Measurements from ENCODE around the gene SLC35E1. TPM values are rescaled to one million over a fixed set of nuclear protein-coding genes. Genes with fewer than 3 reads are reported as not detected.

SLC35E1 gene
- total and polyA plus RNA-seq, 2 of the 13 experiments (the other 11 are each of a cell fraction or from before 2014, with no cell fraction given): 21.2 to 46.5 TPM

DNA sequence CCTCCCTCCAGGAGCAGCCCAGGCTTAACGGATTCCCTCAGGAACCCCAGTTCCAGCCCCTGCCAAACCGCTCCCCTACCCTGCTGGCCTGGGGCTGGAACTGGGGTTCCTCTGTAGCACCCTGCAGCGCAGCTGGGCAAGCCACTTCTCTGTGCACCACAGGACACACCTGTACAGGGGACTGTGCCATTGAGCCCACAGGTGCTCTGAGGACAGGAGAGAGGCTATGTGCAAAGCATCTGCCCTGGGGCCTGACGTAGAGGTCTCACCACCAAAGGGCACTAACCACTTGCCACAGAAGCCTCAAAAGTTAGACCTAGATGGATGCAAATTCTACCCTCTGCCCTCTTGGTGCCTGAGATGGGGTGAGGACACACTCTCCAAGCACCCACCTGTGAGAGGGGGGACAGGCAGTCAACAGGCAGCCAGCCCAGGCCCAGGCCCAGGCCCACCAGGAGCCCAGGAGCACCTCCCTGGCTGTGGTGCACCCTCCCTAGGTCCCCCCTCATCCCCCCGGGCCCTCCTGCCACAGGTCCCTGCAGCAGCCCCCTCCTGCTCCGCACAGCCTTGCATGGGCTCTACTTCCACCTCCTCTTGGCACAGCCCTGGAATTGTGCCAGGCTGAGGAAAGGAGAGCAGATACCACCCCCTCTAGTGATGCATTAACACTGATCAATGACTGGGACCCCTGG lies 27.6 kb upstream of the SLC35E1 start (continued):
- no peak for TF ChIP-seq TCF12 (IDR thresholded peaks at IDR 0.05)
- TF ChIP-seq TCF12 (CRISPR knock-in tag; IDR thresholded peaks at IDR 0.05): no peak
- no peak for TF ChIP-seq NFRKB (IDR thresholded peaks at IDR 0.05)
- TF ChIP-seq, protein P1, sequence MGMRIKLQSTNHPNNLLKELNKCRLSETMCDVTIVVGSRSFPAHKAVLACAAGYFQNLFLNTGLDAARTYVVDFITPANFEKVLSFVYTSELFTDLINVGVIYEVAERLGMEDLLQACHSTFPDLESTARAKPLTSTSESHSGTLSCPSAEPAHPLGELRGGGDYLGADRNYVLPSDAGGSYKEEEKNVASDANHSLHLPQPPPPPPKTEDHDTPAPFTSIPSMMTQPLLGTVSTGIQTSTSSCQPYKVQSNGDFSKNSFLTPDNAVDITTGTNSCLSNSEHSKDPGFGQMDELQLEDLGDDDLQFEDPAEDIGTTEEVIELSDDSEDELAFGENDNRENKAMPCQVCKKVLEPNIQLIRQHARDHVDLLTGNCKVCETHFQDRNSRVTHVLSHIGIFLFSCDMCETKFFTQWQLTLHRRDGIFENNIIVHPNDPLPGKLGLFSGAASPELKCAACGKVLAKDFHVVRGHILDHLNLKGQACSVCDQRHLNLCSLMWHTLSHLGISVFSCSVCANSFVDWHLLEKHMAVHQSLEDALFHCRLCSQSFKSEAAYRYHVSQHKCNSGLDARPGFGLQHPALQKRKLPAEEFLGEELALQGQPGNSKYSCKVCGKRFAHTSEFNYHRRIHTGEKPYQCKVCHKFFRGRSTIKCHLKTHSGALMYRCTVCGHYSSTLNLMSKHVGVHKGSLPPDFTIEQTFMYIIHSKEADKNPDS (CRISPR knock-in tag; IDR thresholded peaks at IDR 0.05): no peak

DNA sequence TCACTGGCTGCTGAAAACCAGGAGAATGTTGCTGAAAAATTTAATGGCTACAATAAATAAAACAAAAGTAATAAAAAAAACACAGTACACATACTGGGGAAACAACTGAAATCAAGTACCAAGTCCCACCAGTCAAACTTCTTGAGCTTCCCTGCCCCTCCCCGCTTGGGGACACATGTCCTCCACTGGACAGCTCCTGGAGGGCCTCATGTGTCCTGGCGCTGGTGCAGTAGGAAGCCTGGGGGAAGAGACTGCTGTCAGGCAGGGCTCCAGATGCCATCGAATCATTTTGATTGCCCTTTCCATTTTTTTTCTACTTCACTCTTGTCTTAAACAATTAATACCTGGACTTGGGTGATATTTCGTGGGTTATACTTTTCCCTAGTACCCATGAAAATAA lies 26.6 kb upstream of the SLC35E1 start:
- no peak for FAIRE-seq
- H3K4me1 ChIP-seq (ENCODE audit: insufficient read depth, low read length): peaks cover 34% of the 10 kb centered on the region
- DNase-seq (ENCODE audit: low spot score): no peak
- CTCF ChIA-PET (ENCODE audit: low intra/inter-chr PET ratio, low total read pairs): no interaction called here
- POLR2A ChIA-PET: no interaction called here
- H3K36me3 ChIP-seq (replicated peaks in 1 of 2; ENCODE audit: control insufficient read depth in 1 of 2, insufficient read depth in 2 of 2, low read length in 2 of 2): no peaks in the 10 kb centered on the region; a peak in 2 of 5 replicates
- no peaks in the 10 kb centered on the region for H3K27me3 ChIP-seq (ENCODE audit: control insufficient read depth in 1 of 2, insufficient read depth in 2 of 2, low read length in 2 of 2)
- in situ Hi-C loops (cut with HindIII; ENCODE audit: extremely low pct_ligation_motif_present, low pct_unique_long_range_greater_than_20kb) (no loop called here), intact Hi-C loops (cut with micrococcal nuclease; ENCODE audit: unreplicated experiment) (no loop called here)
- no peak overlapping the region for H3K4me2 ChIP-seq (ENCODE audit: low read depth, low read length)
- WGBS (ENCODE audit: low lambda C conversion rate): 96% methylated on average over 4 of the region's 4 CpGs
- H2AFZ ChIP-seq (ENCODE audit: low read length): no peak overlapping the region
- ATAC-seq: no peak
- no peak overlapping the region for H3K27ac ChIP-seq (ENCODE audit: extremely low read length, insufficient read depth, low read length)
- no peak overlapping the region for H3K9ac ChIP-seq (ENCODE audit: insufficient read depth, low read depth, low read length)
- H4K20me1 ChIP-seq (ENCODE audit: insufficient read depth, low read length): peaks cover 31% of the 10 kb centered on the region; the same call in 1 of the 2 replicates
- no peak overlapping the region for H3K4me3 ChIP-seq (replicated peaks in 1 of 3; ENCODE audit: insufficient read depth in 1 of 3, low read depth in 2 of 3, low read length in 3 of 3)
- H3K9me3 ChIP-seq (ENCODE audit: low read length): no peaks in the 10 kb centered on the region
- peaks cover 84% of the 10 kb centered on the region for H3K79me2 ChIP-seq (ENCODE audit: insufficient read depth, low read length)
- BruUV-seq (replicated peaks): no TSS peak
- TF ChIP-seq ARID3A (IDR thresholded peaks at IDR 0.05; ENCODE audit: low read depth, low read length) (no peak), ZFP41 (CRISPR knock-in tag; IDR thresholded peaks at IDR 0.05; ENCODE audit: borderline replicate concordance) (no peak), ZNF703 (CRISPR knock-in tag; IDR thresholded peaks at IDR 0.05; ENCODE audit: borderline replicate concordance) (no peak), BRD4 (CRISPR knock-in tag; IDR thresholded peaks at IDR 0.05) (no peak), ZNF543 (CRISPR knock-in tag; IDR thresholded peaks at IDR 0.05) (no peak), PAX8 (CRISPR knock-in tag; IDR thresholded peaks at IDR 0.05; ENCODE audit: borderline replicate concordance) (no peak)
- TF ChIP-seq, protein P2, sequence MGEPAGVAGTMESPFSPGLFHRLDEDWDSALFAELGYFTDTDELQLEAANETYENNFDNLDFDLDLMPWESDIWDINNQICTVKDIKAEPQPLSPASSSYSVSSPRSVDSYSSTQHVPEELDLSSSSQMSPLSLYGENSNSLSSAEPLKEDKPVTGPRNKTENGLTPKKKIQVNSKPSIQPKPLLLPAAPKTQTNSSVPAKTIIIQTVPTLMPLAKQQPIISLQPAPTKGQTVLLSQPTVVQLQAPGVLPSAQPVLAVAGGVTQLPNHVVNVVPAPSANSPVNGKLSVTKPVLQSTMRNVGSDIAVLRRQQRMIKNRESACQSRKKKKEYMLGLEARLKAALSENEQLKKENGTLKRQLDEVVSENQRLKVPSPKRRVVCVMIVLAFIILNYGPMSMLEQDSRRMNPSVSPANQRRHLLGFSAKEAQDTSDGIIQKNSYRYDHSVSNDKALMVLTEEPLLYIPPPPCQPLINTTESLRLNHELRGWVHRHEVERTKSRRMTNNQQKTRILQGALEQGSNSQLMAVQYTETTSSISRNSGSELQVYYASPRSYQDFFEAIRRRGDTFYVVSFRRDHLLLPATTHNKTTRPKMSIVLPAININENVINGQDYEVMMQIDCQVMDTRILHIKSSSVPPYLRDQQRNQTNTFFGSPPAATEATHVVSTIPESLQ (CRISPR knock-in tag; conservative IDR thresholded peaks at IDR 0.05): no peak
- TF ChIP-seq, protein P3, sequence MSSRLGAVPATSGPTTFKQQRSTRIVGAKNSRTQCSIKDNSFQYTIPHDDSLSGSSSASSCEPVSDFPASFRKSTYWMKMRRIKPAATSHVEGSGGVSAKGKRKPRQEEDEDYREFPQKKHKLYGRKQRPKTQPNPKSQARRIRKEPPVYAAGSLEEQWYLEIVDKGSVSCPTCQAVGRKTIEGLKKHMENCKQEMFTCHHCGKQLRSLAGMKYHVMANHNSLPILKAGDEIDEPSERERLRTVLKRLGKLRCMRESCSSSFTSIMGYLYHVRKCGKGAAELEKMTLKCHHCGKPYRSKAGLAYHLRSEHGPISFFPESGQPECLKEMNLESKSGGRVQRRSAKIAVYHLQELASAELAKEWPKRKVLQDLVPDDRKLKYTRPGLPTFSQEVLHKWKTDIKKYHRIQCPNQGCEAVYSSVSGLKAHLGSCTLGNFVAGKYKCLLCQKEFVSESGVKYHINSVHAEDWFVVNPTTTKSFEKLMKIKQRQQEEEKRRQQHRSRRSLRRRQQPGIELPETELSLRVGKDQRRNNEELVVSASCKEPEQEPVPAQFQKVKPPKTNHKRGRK (CRISPR knock-in tag; IDR thresholded peaks at IDR 0.05): no peak

All from HepG2 (cell line).